GM12878 (cell line): ENCODE results near the gene NCKAP5L.

Experiments used
- CTCF ChIP-seq, 3 experiments: IDR thresholded peaks in 2 of 3; conservative IDR thresholded peaks in 1 of 3; 2 replicates each; pipeline ENCODE4 v1.5.1; 2011; ENCODE audit warnings: low read depth in 3 of 3, low read length in 3 of 3, mild to moderate bottlenecking in 3 of 3, control low read depth in 2 of 3, moderate library complexity in 2 of 3, inconsistent platforms in 1 of 3, mixed read lengths in 1 of 3; ENCODE audit not compliant: control insufficient read depth in 2 of 3, insufficient read depth in 1 of 3; ENCODE audit errors: extremely low read depth in 1 of 3
- ESRRA ChIP-seq: IDR thresholded peaks from 2 replicates; pipeline ENCODE4 v1.6.1; 2012; ENCODE audit warnings: mild to moderate bottlenecking, low read length, improper control_type of control experiment
- HCFC1 ChIP-seq: fragments of 150-350 bp; IDR thresholded peaks from 2 replicates; pipeline ENCODE4 v1.6.1; 2014; ENCODE audit warnings: low read length
- NR2C1 ChIP-seq: fragments of 450-650 bp; IDR thresholded peaks from 2 replicates; pipeline ENCODE4 v1.6.1; 2017; ENCODE audit warnings: antibody characterized with exemption, mild to moderate bottlenecking, moderate library complexity
- POLR2A ChIP-seq: IDR thresholded peaks from 2 replicates; pipeline ENCODE4 v1.6.1; 2011; ENCODE audit warnings: low read depth, mild to moderate bottlenecking, low read length
- SIN3A ChIP-seq: IDR thresholded peaks from 2 replicates; pipeline ENCODE4 v1.6.1; 2012; ENCODE audit warnings: low read depth, low read length, improper control_type of control experiment
- SUPT20H ChIP-seq: IDR thresholded peaks from 2 replicates; pipeline ENCODE4 v1.6.1; 2011; ENCODE audit warnings: low read depth, mild to moderate bottlenecking, low read length, moderate library complexity, borderline replicate concordance; ENCODE audit not compliant: control insufficient read depth
- TAF1 ChIP-seq: IDR thresholded peaks from 2 replicates; pipeline ENCODE4 v1.6.1; 2011; ENCODE audit warnings: mild to moderate bottlenecking, low read depth, low read length, borderline replicate concordance

DNA sequence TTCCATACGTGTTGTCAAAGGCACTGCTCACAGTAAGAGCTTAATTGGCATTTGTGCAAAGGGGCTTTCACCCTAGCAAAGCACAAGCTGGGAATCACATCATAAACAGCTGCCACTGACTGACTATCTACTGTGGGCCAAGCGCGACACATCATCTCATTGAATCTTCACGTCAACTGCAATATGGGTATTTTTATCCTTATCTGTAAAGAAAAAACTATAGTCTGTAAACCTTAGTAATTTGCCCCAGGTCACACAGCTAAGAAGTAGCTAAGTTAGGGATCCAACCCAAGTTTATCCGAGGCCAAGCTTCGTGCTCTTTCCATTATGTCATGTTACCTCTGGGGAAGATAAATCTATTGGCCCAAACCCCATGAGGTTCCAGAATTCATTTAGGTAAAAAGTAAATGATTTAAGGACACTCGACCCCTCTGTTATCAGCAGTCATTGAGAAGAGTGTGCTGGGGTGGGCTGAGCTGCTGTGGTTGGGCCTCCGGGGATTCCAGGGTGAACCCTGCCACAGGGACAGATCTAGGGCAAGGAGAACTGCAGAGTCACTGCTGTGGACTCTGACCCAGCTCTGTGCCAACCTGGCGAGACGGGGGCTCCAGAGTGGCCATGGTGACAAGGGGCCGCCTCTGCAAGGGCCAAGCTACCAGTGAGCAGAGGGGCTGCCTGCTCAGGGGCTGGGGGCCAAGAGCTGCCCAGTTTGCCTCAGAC, 27.6 kb downstream of the NCKAP5L start:
- no peak for TF ChIP-seq ESRRA
- no peak for TF ChIP-seq SUPT20H
- no peak for TF ChIP-seq NR2C1
- no peak for TF ChIP-seq CTCF (IDR thresholded peaks at IDR 0.05 in 2 of 3, conservative IDR thresholded peaks at IDR 0.05 in 1 of 3; ENCODE audit: control insufficient read depth in 2 of 3, extremely low read depth in 1 of 3, insufficient read depth in 1 of 3, low read depth in 3 of 3, low read length in 3 of 3)
- TF ChIP-seq HCFC1 = no peak
- TF ChIP-seq POLR2A = no peak
- TF ChIP-seq SIN3A = no peak
- TF ChIP-seq TAF1 = no peak
